GM23338 (cell line): ENCODE data around the gene SDHAF1.

Experiments used
- EZH2 ChIP-seq: fragments of 200-600 bp; sonication (generic); IDR thresholded peaks from one replicate; pipeline ENCODE4 v1.8.0; 2017; ENCODE audit warnings: antibody characterized with exemption, mild to moderate bottlenecking, low read depth; ENCODE audit not compliant: unreplicated experiment
- POLR2AphosphoS5 ChIP-seq: IDR thresholded peaks from 2 replicates; pipeline ENCODE4 v1.6.1; 2016; ENCODE audit warnings: antibody characterized with exemption, low read depth
- TF ChIP-seq, protein P1 (sequence below), 2 experiments: fragments of 200-600 bp in 1 of 2; sonication (generic) in 1 of 2; conservative IDR thresholded peaks; 2 replicates each; pipeline versions ENCODE4 v1.5.1 to v1.6.1; 2016 to 2017; ENCODE audit warnings: antibody characterized with exemption in 2 of 2, low read depth in 2 of 2, mild to moderate bottlenecking in 2 of 2, moderate library complexity in 1 of 2

DNA sequence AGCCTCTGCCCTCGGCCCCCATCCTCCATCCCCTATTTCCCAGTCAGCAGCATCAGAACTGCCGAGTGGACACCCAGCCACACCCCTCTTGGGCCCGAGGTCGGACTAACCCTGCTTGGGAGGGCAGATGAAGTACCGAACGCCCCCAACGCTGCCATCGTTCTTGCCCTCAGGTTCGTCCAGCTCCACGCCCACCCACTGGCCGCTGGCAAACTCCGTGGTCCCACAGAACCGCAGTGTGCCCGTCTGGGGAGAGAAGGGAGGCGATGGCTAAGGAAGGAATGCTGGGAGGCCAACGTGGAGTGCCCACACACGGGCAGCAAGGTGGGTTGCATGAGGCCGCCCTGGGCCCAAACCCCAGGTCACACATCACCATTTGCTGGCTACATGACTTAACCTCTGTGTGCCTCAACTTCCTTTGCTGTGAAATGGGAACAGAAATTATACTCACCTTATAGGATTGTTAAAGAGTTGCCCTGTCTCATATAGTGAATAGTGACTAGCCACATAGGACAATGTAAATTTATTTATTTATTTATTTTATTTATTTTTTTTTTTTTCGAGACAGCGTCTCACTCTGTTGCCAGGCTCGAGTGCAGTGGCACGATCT, 24.2 kb downstream of the SDHAF1 start:
- TF ChIP-seq, protein P1, sequence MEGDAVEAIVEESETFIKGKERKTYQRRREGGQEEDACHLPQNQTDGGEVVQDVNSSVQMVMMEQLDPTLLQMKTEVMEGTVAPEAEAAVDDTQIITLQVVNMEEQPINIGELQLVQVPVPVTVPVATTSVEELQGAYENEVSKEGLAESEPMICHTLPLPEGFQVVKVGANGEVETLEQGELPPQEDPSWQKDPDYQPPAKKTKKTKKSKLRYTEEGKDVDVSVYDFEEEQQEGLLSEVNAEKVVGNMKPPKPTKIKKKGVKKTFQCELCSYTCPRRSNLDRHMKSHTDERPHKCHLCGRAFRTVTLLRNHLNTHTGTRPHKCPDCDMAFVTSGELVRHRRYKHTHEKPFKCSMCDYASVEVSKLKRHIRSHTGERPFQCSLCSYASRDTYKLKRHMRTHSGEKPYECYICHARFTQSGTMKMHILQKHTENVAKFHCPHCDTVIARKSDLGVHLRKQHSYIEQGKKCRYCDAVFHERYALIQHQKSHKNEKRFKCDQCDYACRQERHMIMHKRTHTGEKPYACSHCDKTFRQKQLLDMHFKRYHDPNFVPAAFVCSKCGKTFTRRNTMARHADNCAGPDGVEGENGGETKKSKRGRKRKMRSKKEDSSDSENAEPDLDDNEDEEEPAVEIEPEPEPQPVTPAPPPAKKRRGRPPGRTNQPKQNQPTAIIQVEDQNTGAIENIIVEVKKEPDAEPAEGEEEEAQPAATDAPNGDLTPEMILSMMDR (conservative IDR thresholded peaks at IDR 0.05; ENCODE audit: low read depth in 2 of 2) = no peak
- TF ChIP-seq POLR2AphosphoS5 (no peak), EZH2 (no peak)
